OCI-LY7 (cell line): ENCODE results near the gene RIC8B.

Source experiments
- EZH2phosphoT487 ChIP-seq: fragments of 200-600 bp; sonication (generic); IDR thresholded peaks from 2 replicates; pipeline ENCODE4 v1.6.1; 2018; ENCODE audit warnings: low read depth, borderline replicate concordance, mild to moderate bottlenecking, mixed run types, antibody characterized with exemption, low read length, moderate library complexity, mixed read lengths
- TF ChIP-seq, protein P1 (sequence below): fragments of 200-600 bp; sonication (generic); conservative IDR thresholded peaks from 2 replicates; pipeline ENCODE4 v1.5.1; 2014; ENCODE audit warnings: mild to moderate bottlenecking, antibody characterized with exemption, low read length, moderate library complexity, mixed read lengths

DNA sequence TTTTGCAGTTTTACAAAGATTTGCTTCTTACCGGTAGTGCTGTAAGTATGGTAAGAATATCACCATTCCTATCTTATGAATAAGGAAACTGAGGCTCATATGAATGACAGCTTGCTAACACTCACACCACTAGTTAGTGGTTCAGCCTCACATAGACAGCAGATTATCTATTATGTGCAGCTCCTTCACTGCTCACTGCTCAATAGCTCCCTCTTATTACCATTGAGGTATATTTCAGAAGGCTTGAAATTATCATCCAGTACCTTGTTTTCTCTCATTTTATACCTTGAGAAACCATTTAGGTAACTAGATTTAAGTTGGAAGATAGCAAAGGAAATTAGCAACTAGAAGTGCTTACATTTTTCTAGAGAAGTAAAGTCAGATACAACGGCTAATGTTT is 15.5 kb downstream of the RIC8B start:
- TF ChIP-seq, protein P1, sequence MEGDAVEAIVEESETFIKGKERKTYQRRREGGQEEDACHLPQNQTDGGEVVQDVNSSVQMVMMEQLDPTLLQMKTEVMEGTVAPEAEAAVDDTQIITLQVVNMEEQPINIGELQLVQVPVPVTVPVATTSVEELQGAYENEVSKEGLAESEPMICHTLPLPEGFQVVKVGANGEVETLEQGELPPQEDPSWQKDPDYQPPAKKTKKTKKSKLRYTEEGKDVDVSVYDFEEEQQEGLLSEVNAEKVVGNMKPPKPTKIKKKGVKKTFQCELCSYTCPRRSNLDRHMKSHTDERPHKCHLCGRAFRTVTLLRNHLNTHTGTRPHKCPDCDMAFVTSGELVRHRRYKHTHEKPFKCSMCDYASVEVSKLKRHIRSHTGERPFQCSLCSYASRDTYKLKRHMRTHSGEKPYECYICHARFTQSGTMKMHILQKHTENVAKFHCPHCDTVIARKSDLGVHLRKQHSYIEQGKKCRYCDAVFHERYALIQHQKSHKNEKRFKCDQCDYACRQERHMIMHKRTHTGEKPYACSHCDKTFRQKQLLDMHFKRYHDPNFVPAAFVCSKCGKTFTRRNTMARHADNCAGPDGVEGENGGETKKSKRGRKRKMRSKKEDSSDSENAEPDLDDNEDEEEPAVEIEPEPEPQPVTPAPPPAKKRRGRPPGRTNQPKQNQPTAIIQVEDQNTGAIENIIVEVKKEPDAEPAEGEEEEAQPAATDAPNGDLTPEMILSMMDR, result peak; percentile 71
- no peak for TF ChIP-seq EZH2phosphoT487
